IMR-90 (cell line): ENCODE data around the gene EML1.

Source experiments
- MXI1 ChIP-seq: IDR thresholded peaks from 2 replicates; pipeline ENCODE4 v1.6.1; 2012; ENCODE audit warnings: low read depth, mild to moderate bottlenecking, low read length, moderate library complexity, borderline replicate concordance
- NFE2L2 ChIP-seq: fragments of 150-350 bp; IDR thresholded peaks from 2 replicates; pipeline ENCODE4 v1.6.1; 2016; ENCODE audit warnings: low read depth, mild to moderate bottlenecking, low read length
- POLR2A ChIP-seq: IDR thresholded peaks from 2 replicates; pipeline ENCODE4 v1.6.1; 2012; ENCODE audit warnings: mild to moderate bottlenecking, low read depth, low read length
- RCOR1 ChIP-seq: IDR thresholded peaks from 2 replicates; pipeline ENCODE4 v1.6.1; 2012; ENCODE audit warnings: mild to moderate bottlenecking, low read length, improper control_type of control experiment; ENCODE audit not compliant: insufficient replicate concordance
- SMC3 ChIP-seq: fragments of 150-350 bp; IDR thresholded peaks from 2 replicates; pipeline ENCODE4 v1.6.1; 2016; ENCODE audit warnings: low read depth, mild to moderate bottlenecking, antibody characterized with exemption, low read length, moderate library complexity
- TF ChIP-seq, protein P1 (sequence below): conservative IDR thresholded peaks from 2 replicates; pipeline ENCODE4 v1.5.1; 2012; ENCODE audit warnings: mild to moderate bottlenecking, low read depth, low read length, improper control_type of control experiment
- TF ChIP-seq, protein P2 (sequence below): fragments of 150-350 bp; IDR thresholded peaks from 2 replicates; pipeline ENCODE4 v1.6.1; 2017; ENCODE audit warnings: mild to moderate bottlenecking, antibody characterized with exemption, low read length, low read depth

DNA sequence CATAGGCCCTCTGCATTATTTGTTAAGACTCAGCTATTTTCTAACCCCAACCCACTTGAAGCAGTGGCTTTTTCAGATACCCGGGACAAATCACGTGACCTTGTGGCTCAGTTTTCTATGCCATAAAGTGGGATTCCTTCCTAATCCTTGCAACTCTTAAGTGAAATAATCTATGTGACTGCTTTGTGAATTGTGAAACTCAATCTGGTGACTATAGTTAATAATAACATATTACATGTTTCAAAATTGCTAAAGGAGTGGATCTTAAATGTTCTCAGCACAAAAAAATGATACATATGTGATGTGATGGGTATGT, 17.3 kb downstream of the EML1 start:
- TF ChIP-seq, protein P1, sequence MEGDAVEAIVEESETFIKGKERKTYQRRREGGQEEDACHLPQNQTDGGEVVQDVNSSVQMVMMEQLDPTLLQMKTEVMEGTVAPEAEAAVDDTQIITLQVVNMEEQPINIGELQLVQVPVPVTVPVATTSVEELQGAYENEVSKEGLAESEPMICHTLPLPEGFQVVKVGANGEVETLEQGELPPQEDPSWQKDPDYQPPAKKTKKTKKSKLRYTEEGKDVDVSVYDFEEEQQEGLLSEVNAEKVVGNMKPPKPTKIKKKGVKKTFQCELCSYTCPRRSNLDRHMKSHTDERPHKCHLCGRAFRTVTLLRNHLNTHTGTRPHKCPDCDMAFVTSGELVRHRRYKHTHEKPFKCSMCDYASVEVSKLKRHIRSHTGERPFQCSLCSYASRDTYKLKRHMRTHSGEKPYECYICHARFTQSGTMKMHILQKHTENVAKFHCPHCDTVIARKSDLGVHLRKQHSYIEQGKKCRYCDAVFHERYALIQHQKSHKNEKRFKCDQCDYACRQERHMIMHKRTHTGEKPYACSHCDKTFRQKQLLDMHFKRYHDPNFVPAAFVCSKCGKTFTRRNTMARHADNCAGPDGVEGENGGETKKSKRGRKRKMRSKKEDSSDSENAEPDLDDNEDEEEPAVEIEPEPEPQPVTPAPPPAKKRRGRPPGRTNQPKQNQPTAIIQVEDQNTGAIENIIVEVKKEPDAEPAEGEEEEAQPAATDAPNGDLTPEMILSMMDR, result no peak
- TF ChIP-seq NFE2L2, result no peak
- no peak for TF ChIP-seq MXI1
- no peak for TF ChIP-seq SMC3
- no peak for TF ChIP-seq POLR2A
- TF ChIP-seq RCOR1, result no peak
- TF ChIP-seq, protein P2, sequence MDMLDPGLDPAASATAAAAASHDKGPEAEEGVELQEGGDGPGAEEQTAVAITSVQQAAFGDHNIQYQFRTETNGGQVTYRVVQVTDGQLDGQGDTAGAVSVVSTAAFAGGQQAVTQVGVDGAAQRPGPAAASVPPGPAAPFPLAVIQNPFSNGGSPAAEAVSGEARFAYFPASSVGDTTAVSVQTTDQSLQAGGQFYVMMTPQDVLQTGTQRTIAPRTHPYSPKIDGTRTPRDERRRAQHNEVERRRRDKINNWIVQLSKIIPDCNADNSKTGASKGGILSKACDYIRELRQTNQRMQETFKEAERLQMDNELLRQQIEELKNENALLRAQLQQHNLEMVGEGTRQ, result no peak
